SK-N-SH (cell line): ENCODE measurements around the gene TMEM69. TPM values are rescaled to one million over a fixed set of nuclear protein-coding genes. Genes with fewer than 3 reads are reported as not detected.

Experiments used
- CTCF ChIA-PET: fragments of 300-600, 350-600 bp; formaldehyde crosslinking; extraction: SDS; loops from one replicate; lab custom pipeline; 2021; lab: Yijun Ruan, JAX
- POLR2A ChIA-PET: fragments of 350-600 bp; sonication (Branson Sonifier 250); formaldehyde crosslinking; extraction: SDS; loops from one replicate; lab custom pipeline; 2020; ENCODE audit warnings: antibody characterized with exemption, inconsistent platforms; lab: Yijun Ruan, JAX
- DNase-seq: peaks from one replicate; pipeline ENCODE4 v3.0.0; 2012
- H2AFZ ChIP-seq: fragments of 200-600 bp; sonication (generic); 2 replicates; pipeline ENCODE4 v1.8.1; 2016; ENCODE audit warnings: antibody characterized with exemption, mild to moderate bottlenecking, low read depth
- H3F3A ChIP-seq: fragments of 200-600 bp; sonication (generic); replicated peaks from 2 replicates; pipeline ENCODE3; 2016; ENCODE audit warnings: antibody characterized with exemption, mild to moderate bottlenecking; ENCODE audit not compliant: insufficient read depth
- H3K27ac ChIP-seq, 2 experiments: fragments of 200-500 bp in 1 of 2; fragments of 200-600 bp in 1 of 2; sonication (Bioruptor generic) in 1 of 2; sonication (generic), shearing (Covaris generic) in 1 of 2; 2 replicates each; pipeline versions ENCODE4 v1.5.1 to v1.6.1; 2014 to 2016; ENCODE audit warnings: low read depth in 2 of 2, inconsistent platforms in 1 of 2, low read length in 1 of 2, mild to moderate bottlenecking in 1 of 2, mixed read lengths in 1 of 2
- H3K27me3 ChIP-seq: fragments of 200-600 bp; sonication (generic), shearing (Covaris generic); 2 replicates; pipeline ENCODE4 v1.6.1; 2016; ENCODE audit warnings: mixed run types; ENCODE audit not compliant: insufficient read depth
- H3K36me3 ChIP-seq, 2 experiments: fragments of 200-500 bp in 1 of 2; fragments of 200-600 bp in 1 of 2; sonication (Bioruptor generic) in 1 of 2; sonication (generic) in 1 of 2; replicated peaks in 1 of 2; 2 replicates each; pipeline versions ENCODE3 to v1.5.1; 2014 to 2016; ENCODE audit warnings: low read length in 1 of 2, mild to moderate bottlenecking in 1 of 2; ENCODE audit not compliant: insufficient read depth in 2 of 2, control insufficient read depth in 1 of 2
- H3K4me1 ChIP-seq, 2 experiments: fragments of 200-500 bp in 1 of 2; fragments of 200-600 bp in 1 of 2; sonication (Bioruptor generic) in 1 of 2; sonication (generic), shearing (Covaris generic) in 1 of 2; 2 replicates each; pipeline versions ENCODE4 v1.5.1 to v1.6.1; 2014 to 2016; ENCODE audit warnings: low read depth in 1 of 2, low read length in 1 of 2, mixed run types in 1 of 2; ENCODE audit not compliant: insufficient read depth in 2 of 2, control insufficient read depth in 1 of 2
- H3K4me2 ChIP-seq: fragments of 200-600 bp; sonication (generic), shearing (Covaris generic); 2 replicates; pipeline ENCODE4 v1.6.1; 2017; ENCODE audit warnings: mixed run types
- H3K4me3 ChIP-seq, 2 experiments: fragments of 200-500 bp in 1 of 2; fragments of 200-600 bp in 1 of 2; sonication (Bioruptor generic) in 1 of 2; sonication (generic), shearing (Covaris generic) in 1 of 2; 2 replicates each; pipeline versions ENCODE4 v1.5.1 to v1.8.1; 2014 to 2016; ENCODE audit warnings: low read depth in 2 of 2, inconsistent platforms in 1 of 2, low read length in 1 of 2, mild to moderate bottlenecking in 1 of 2, mixed read lengths in 1 of 2, moderate library complexity in 1 of 2
- H3K79me2 ChIP-seq: fragments of 200-600 bp; sonication (generic); 2 replicates; pipeline ENCODE4 v1.8.1; 2017; ENCODE audit warnings: mild to moderate bottlenecking; ENCODE audit not compliant: insufficient read depth
- H3K9ac ChIP-seq: fragments of 200-600 bp; sonication (generic); 2 replicates; pipeline ENCODE4 v1.6.1; 2017; ENCODE audit warnings: mixed run types
- H3K9me2 ChIP-seq: fragments of 200-600 bp; sonication (generic); 2 replicates; pipeline ENCODE4 v1.6.1; 2017; ENCODE audit warnings: mixed run types
- H3K9me3 ChIP-seq: fragments of 200-600 bp; sonication (generic); 2 replicates; pipeline ENCODE4 v1.6.1; 2017; ENCODE audit warnings: mixed run types, mild to moderate bottlenecking, moderate library complexity
- H4K20me1 ChIP-seq: fragments of 200-600 bp; sonication (generic); 2 replicates; pipeline ENCODE4 v1.6.1; 2017; ENCODE audit warnings: mild to moderate bottlenecking, mixed run types; ENCODE audit not compliant: insufficient read depth
- ELF1 ChIP-seq: IDR thresholded peaks from 2 replicates; pipeline ENCODE4 v1.4.0; 2012
- EP300 ChIP-seq, 2 experiments: IDR thresholded peaks; 2 replicates each; pipeline versions ENCODE4 v1.4.0 to v1.6.1; 2012; ENCODE audit warnings: borderline replicate concordance in 1 of 2, low read depth in 1 of 2, low read length in 1 of 2
- EZH2phosphoT487 ChIP-seq: fragments of 200-600 bp; sonication (generic); IDR thresholded peaks from 2 replicates; pipeline ENCODE4 v1.6.1; 2017; ENCODE audit warnings: low read depth, mixed run types, mild to moderate bottlenecking, antibody characterized with exemption, moderate library complexity, borderline replicate concordance
- FOXJ3 ChIP-seq: sonication (generic); formaldehyde crosslinking; IDR thresholded peaks from 2 replicates; pipeline ENCODE4 v1.5.1; 2020; ENCODE audit warnings: mild to moderate bottlenecking, missing genetic modification reagents
- FOXM1 ChIP-seq: IDR thresholded peaks from 2 replicates; pipeline ENCODE4 v1.4.0; 2012; ENCODE audit warnings: low read depth, mild to moderate bottlenecking
- GATA2 ChIP-seq: sonication (generic); formaldehyde crosslinking; IDR thresholded peaks from 2 replicates; pipeline ENCODE4 v1.5.0; 2020; ENCODE audit warnings: mild to moderate bottlenecking, missing genetic modification reagents
- JUND ChIP-seq: IDR thresholded peaks from 2 replicates; pipeline ENCODE4 v1.4.0; 2012
- NFIC ChIP-seq: IDR thresholded peaks from 2 replicates; pipeline ENCODE4 v1.4.0; 2012; ENCODE audit warnings: borderline replicate concordance
- NRF1 ChIP-seq: IDR thresholded peaks from 2 replicates; pipeline ENCODE4 v1.6.1; 2012; ENCODE audit warnings: low read depth, mild to moderate bottlenecking, low read length
- RCOR1 ChIP-seq: fragments of 150-350 bp; IDR thresholded peaks from 2 replicates; pipeline ENCODE4 v1.6.1; 2017; ENCODE audit warnings: antibody characterized with exemption, low read length
- RFX5 ChIP-seq: IDR thresholded peaks from 2 replicates; pipeline ENCODE4 v1.6.1; 2012; ENCODE audit warnings: mild to moderate bottlenecking, improper control_type of control experiment, low read length
- RXRA ChIP-seq: IDR thresholded peaks from 2 replicates; pipeline ENCODE4 v1.4.0; 2012; ENCODE audit warnings: low read depth, mild to moderate bottlenecking, borderline replicate concordance
- SMC3 ChIP-seq: IDR thresholded peaks from 2 replicates; pipeline ENCODE4 v1.6.1; 2012; ENCODE audit warnings: low read depth, low read length, improper control_type of control experiment
- TAF1 ChIP-seq: IDR thresholded peaks from 2 replicates; pipeline ENCODE4 v1.6.1; 2012; ENCODE audit warnings: low read depth, mild to moderate bottlenecking, low read length, moderate library complexity, borderline replicate concordance
- TCF12 ChIP-seq: IDR thresholded peaks from 2 replicates; pipeline ENCODE4 v1.4.0; 2012
- TEAD4 ChIP-seq: IDR thresholded peaks from 2 replicates; pipeline ENCODE4 v1.4.0; 2012; ENCODE audit warnings: mild to moderate bottlenecking, borderline replicate concordance; ENCODE audit not compliant: insufficient read depth
- YY1 ChIP-seq: IDR thresholded peaks from 2 replicates; pipeline ENCODE4 v1.4.0; 2012; ENCODE audit warnings: low read depth, mild to moderate bottlenecking
- WGBS: methylation state at CpG from one replicate; pipeline ENCODE4 v1.1.6; 2017; ENCODE audit warnings: low lambda C conversion rate; 5-methylcytosine and 5-hydroxymethylcytosine counted together
- polyA plus RNA-seq, 3 experiments: library from polyadenylated mRNA; depleted of rRNA; stranded (reverse); fragments of >200 nt; gene quantifications; 2 replicates each; pipeline ENCODE4 v1.2.3, GENCODE V29; 2012
- TF ChIP-seq, protein P1 (sequence below): fragments of 150-350 bp; IDR thresholded peaks from 2 replicates; pipeline ENCODE4 v1.6.1; 2016; ENCODE audit warnings: mild to moderate bottlenecking, low read depth, low read length
- TF ChIP-seq, protein P2 (sequence below): IDR thresholded peaks from 2 replicates; pipeline ENCODE4 v1.4.0; 2012; ENCODE audit warnings: low read depth, borderline replicate concordance
- TF ChIP-seq, protein P3 (sequence below): IDR thresholded peaks from 2 replicates; pipeline ENCODE4 v1.4.0; 2012; ENCODE audit warnings: low read depth, borderline replicate concordance
- TF ChIP-seq, protein P4 (sequence below): IDR thresholded peaks from 2 replicates; pipeline ENCODE4; 2012
- TF ChIP-seq, protein P5 (sequence below): fragments of 150-350 bp; IDR thresholded peaks from 2 replicates; pipeline ENCODE4 v1.6.1; 2017; ENCODE audit warnings: antibody characterized with exemption, low read length, low read depth, borderline replicate concordance

TMEM69 gene
- polyA plus RNA-seq, 1 of the 3 experiments (the other 2 are of a cell fraction): 46.1 TPM

DNA sequence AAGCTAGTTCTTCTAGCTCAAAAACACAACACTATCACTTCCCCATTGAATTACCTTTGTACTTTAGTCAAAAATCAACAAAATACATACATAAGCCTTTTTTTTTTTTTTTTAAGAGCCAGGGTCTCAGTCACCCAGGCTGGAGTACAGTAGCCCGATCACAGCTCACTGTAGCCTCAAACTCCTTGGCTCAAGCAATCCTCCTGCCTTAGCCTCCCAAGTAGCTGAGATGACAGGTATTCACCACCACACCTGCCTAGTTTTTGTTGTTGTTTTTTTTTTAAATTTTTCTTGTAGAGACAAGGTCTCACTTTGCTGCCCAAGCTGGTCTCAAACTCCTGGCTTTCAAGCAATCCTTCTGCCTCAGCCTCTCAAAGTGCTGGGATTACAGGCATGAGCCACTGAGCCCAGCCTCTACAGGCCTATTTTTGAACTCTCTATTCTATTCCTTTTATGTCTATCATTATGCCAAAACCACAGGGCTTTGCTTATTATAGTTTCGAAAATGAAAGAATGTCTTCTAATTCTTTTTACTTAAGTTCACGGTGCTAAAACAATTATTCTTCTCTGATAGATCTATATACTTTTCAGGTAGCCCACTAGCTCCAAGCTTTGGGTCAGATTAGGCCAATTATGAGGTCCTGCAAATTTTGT is 31.3 kb upstream of the TMEM69 start:
- Histone ChIP-seq H3K9me2 (no peaks in the 10 kb centered on the region), H3K79me2 (peaks cover 53% of the 10 kb centered on the region), H3F3A (peaks cover 13% of the 10 kb centered on the region), H3K4me1 (no peaks in the 10 kb centered on the region), H2AFZ (no peak overlapping the region), H3K36me3 (peaks cover 53 to 93% of the 10 kb centered on the region in 2 experiments), H3K9ac (no peak overlapping the region), H3K9me3 (no peaks in the 10 kb centered on the region), H4K20me1 (peaks cover 18% of the 10 kb centered on the region), H3K4me3 (no peak overlapping the region), H3K27ac (no peak overlapping the region), H3K27me3 (no peaks in the 10 kb centered on the region), H3K4me2 (no peak overlapping the region)
- ChIA-PET CTCF (no interaction called here), POLR2A (no interaction called here)
- no peak for DNase-seq
- TF ChIP-seq SMC3 (no peak), EP300 (IDR thresholded peaks at IDR 0.05; ENCODE audit: borderline replicate concordance in 1 of 2, low read depth in 1 of 2, low read length in 1 of 2) (no peak), NFIC (no peak), TAF1 (no peak), FOXJ3 (CRISPR knock-in tag) (no peak), TEAD4 (no peak), RFX5 (no peak), FOXM1 (no peak), RCOR1 (no peak), RXRA (no peak), YY1 (no peak)
- TF ChIP-seq, protein P1, sequence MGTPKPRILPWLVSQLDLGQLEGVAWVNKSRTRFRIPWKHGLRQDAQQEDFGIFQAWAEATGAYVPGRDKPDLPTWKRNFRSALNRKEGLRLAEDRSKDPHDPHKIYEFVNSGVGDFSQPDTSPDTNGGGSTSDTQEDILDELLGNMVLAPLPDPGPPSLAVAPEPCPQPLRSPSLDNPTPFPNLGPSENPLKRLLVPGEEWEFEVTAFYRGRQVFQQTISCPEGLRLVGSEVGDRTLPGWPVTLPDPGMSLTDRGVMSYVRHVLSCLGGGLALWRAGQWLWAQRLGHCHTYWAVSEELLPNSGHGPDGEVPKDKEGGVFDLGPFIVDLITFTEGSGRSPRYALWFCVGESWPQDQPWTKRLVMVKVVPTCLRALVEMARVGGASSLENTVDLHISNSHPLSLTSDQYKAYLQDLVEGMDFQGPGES: no peak
- WGBS: 87% methylated on average over 3 of the region's 3 CpGs

DNA sequence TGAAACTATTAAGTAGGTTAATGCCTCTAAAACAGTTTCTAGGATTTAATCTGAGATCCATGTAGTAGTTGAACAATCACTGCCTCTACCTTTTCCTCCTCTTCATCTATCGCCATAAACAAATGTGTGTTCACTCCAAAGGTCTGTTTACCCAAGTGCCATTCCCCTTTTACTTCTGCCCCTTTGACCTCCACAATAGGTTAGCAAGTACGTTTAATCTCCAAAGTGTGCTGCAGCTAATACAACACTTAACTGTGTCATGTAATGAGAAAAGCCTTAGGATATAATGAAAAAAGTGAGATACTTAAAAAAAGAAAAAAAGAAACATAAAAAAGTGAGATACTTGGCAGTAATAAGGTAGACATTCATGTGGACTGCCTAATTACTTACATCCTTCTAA is 29.8 kb upstream of the TMEM69 start:
- Histone ChIP-seq H3F3A (peaks cover 10% of the 10 kb centered on the region), H2AFZ (no peak overlapping the region), H3K27me3 (no peaks in the 10 kb centered on the region), H3K4me3 (no peak overlapping the region), H3K9me2 (no peaks in the 10 kb centered on the region), H3K36me3 (peaks cover 40 to 78% of the 10 kb centered on the region in 2 experiments), H3K4me2 (no peak overlapping the region), H4K20me1 (peaks cover 32% of the 10 kb centered on the region), H3K9me3 (no peaks in the 10 kb centered on the region), H3K79me2 (peaks cover 66% of the 10 kb centered on the region), H3K4me1 (no peaks in the 10 kb centered on the region), H3K9ac (no peak overlapping the region), H3K27ac (no peak overlapping the region)
- no peak for DNase-seq
- POLR2A ChIA-PET: no interaction called here
- 86% methylated on average over 2 of the region's 2 CpGs for WGBS
- CTCF ChIA-PET: interaction anchor here (1.0 kb wide), 1 partner anchor 20 kb away, joined by 3 read pairs; no protein-coding TSS in a partner anchor
- TF ChIP-seq TCF12 (no peak), RCOR1 (no peak), YY1 (no peak), GATA2 (CRISPR knock-in tag) (no peak), EZH2phosphoT487 (no peak), JUND (no peak), ELF1 (no peak), NRF1 (no peak)
- TF ChIP-seq, protein P2, sequence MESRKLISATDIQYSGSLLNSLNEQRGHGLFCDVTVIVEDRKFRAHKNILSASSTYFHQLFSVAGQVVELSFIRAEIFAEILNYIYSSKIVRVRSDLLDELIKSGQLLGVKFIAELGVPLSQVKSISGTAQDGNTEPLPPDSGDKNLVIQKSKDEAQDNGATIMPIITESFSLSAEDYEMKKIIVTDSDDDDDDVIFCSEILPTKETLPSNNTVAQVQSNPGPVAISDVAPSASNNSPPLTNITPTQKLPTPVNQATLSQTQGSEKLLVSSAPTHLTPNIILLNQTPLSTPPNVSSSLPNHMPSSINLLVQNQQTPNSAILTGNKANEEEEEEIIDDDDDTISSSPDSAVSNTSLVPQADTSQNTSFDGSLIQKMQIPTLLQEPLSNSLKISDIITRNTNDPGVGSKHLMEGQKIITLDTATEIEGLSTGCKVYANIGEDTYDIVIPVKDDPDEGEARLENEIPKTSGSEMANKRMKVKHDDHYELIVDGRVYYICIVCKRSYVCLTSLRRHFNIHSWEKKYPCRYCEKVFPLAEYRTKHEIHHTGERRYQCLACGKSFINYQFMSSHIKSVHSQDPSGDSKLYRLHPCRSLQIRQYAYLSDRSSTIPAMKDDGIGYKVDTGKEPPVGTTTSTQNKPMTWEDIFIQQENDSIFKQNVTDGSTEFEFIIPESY: no peak
- TF ChIP-seq, protein P1: no peak
- TF ChIP-seq, protein P3, sequence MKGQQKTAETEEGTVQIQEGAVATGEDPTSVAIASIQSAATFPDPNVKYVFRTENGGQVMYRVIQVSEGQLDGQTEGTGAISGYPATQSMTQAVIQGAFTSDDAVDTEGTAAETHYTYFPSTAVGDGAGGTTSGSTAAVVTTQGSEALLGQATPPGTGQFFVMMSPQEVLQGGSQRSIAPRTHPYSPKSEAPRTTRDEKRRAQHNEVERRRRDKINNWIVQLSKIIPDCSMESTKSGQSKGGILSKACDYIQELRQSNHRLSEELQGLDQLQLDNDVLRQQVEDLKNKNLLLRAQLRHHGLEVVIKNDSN: no peak
- TF ChIP-seq, protein P4, sequence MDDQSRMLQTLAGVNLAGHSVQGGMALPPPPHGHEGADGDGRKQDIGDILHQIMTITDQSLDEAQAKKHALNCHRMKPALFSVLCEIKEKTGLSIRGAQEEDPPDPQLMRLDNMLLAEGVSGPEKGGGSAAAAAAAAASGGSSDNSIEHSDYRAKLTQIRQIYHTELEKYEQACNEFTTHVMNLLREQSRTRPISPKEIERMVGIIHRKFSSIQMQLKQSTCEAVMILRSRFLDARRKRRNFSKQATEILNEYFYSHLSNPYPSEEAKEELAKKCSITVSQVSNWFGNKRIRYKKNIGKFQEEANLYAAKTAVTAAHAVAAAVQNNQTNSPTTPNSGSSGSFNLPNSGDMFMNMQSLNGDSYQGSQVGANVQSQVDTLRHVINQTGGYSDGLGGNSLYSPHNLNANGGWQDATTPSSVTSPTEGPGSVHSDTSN: no peak
- TF ChIP-seq, protein P5, sequence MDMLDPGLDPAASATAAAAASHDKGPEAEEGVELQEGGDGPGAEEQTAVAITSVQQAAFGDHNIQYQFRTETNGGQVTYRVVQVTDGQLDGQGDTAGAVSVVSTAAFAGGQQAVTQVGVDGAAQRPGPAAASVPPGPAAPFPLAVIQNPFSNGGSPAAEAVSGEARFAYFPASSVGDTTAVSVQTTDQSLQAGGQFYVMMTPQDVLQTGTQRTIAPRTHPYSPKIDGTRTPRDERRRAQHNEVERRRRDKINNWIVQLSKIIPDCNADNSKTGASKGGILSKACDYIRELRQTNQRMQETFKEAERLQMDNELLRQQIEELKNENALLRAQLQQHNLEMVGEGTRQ: no peak
